Keratinocyte (primary cell): ENCODE measurements around the gene EGFLAM. TPM values are rescaled to one million over a fixed set of nuclear protein-coding genes. Genes with fewer than 3 reads are reported as not detected.

ENCODE experiments used
- DNase-seq: peaks from one replicate; pipeline ENCODE4 v3.0.0-alpha.2; 2011; ENCODE audit warnings: low read depth, missing footprints, low spot score
- FAIRE-seq: peaks from 2 replicates; lab custom pipeline; 2011; peaks lifted over from hg19 to GRCh38; lab: Jason Lieb, UNC
- H2AFZ ChIP-seq: 2 replicates; pipeline ENCODE4 v1.6.0; 2012; ENCODE audit warnings: low read length, control low read depth, inconsistent platforms; ENCODE audit not compliant: control insufficient read depth
- H3K27ac ChIP-seq: 2 replicates; pipeline ENCODE4 v1.5.1; 2011; ENCODE audit warnings: low read length; ENCODE audit not compliant: control insufficient read depth, insufficient read depth
- H3K27me3 ChIP-seq: 3 replicates; pipeline ENCODE4 v1.6.0; 2011; ENCODE audit warnings: low read length; ENCODE audit not compliant: control insufficient read depth, insufficient read depth; ENCODE audit errors: extremely low read depth
- H3K36me3 ChIP-seq, 2 experiments: 2 replicates in 1 of 2; 3 replicates in 1 of 2; pipeline ENCODE4 v1.5.1; 2011; ENCODE audit warnings: low read length in 2 of 2, mild to moderate bottlenecking in 1 of 2; ENCODE audit not compliant: control insufficient read depth in 2 of 2, insufficient read depth in 2 of 2; ENCODE audit errors: extremely low read depth in 1 of 2
- H3K4me1 ChIP-seq: 3 replicates; pipeline ENCODE4 v1.5.1; 2011; ENCODE audit warnings: low read length; ENCODE audit not compliant: control insufficient read depth, insufficient read depth; ENCODE audit errors: extremely low read depth
- H3K4me2 ChIP-seq: 3 replicates; pipeline ENCODE4 v1.6.0; 2011; ENCODE audit warnings: low read depth, low read length; ENCODE audit not compliant: control insufficient read depth, insufficient read depth; ENCODE audit errors: extremely low read depth
- H3K4me3 ChIP-seq, 3 experiments: fragments of 200-600 bp in 1 of 3; sonication (generic) in 1 of 3; 2 replicates in 2 of 3; 3 replicates in 1 of 3; pipeline ENCODE4 v1.5.1; 2011 to 2016; ENCODE audit warnings: low read length in 3 of 3, mild to moderate bottlenecking in 3 of 3, control low read depth in 2 of 3, inconsistent platforms in 1 of 3, low read depth in 1 of 3, mixed read lengths in 1 of 3, mixed run types in 1 of 3, moderate library complexity in 1 of 3; ENCODE audit not compliant: control insufficient read depth in 2 of 3, insufficient read depth in 2 of 3; ENCODE audit errors: extremely low read depth in 1 of 3
- H3K79me2 ChIP-seq: 2 replicates; pipeline ENCODE4 v1.6.0; 2012; ENCODE audit warnings: low read length; ENCODE audit not compliant: control insufficient read depth, insufficient read depth
- H3K9ac ChIP-seq: 3 replicates; pipeline ENCODE4 v1.6.0; 2011; ENCODE audit warnings: low read length; ENCODE audit not compliant: control insufficient read depth, insufficient read depth; ENCODE audit errors: extremely low read depth
- H3K9me1 ChIP-seq: 3 replicates; pipeline ENCODE4 v1.6.0; 2011; ENCODE audit warnings: low read length; ENCODE audit not compliant: control insufficient read depth, insufficient read depth; ENCODE audit errors: extremely low read depth
- H3K9me3 ChIP-seq: 2 replicates; pipeline ENCODE4 v1.5.1; 2012; ENCODE audit warnings: low read depth, low read length; ENCODE audit not compliant: control insufficient read depth
- H4K20me1 ChIP-seq: 3 replicates; pipeline ENCODE4 v1.6.0; 2011; ENCODE audit warnings: low read length; ENCODE audit not compliant: control insufficient read depth, insufficient read depth; ENCODE audit errors: extremely low read depth
- EZH2 ChIP-seq: IDR thresholded peaks from one replicate; pipeline ENCODE4 v1.6.1; 2012; ENCODE audit warnings: inconsistent platforms, mild to moderate bottlenecking, low read length, moderate library complexity
- dilution Hi-C: fragments of 300-500 bp; cut with MboI; formaldehyde crosslinking; loops from one replicate; pipeline ENCODE4 v1.7.0; 2020; ENCODE audit warnings: low sequenced_read_pairs; ENCODE audit not compliant: extremely low pct_ligation_motif_present
- polyA plus RNA-seq, 5 experiments: library from polyadenylated mRNA; depleted of rRNA in 3 of 5; stranded (reverse) in 3 of 5; stranded (forward) in 1 of 5; unstranded in 1 of 5; fragments of >200 nt; gene quantifications; 1 replicate in 1 of 5; 2 replicates in 3 of 5; 3 replicates in 1 of 5; pipeline versions ENCODE4 v1.2.1 to v1.2.3, GENCODE V29; 2011 to 2012; ENCODE audit warnings: missing spikeins in 2 of 5, low read depth in 1 of 5, low replicate concordance in 1 of 5
- TF ChIP-seq, protein P1 (sequence below), 3 experiments: IDR thresholded peaks in 1 of 3; conservative IDR thresholded peaks in 1 of 3; optimal IDR thresholded peaks in 1 of 3; 2 replicates in 2 of 3; 3 replicates in 1 of 3; pipeline versions ENCODE3 to v1.5.1; 2011; ENCODE audit warnings: low read length in 3 of 3, mild to moderate bottlenecking in 3 of 3, moderate library complexity in 2 of 3, control low read depth in 1 of 3, inconsistent platforms in 1 of 3; ENCODE audit not compliant: insufficient read depth in 2 of 3; ENCODE audit errors: extremely low read depth in 1 of 3

The EGFLAM gene
- polyA plus RNA-seq, 1 donor (not counting 4 experiments of a cell fraction or from before 2014, with no cell fraction given), result not detected

DNA sequence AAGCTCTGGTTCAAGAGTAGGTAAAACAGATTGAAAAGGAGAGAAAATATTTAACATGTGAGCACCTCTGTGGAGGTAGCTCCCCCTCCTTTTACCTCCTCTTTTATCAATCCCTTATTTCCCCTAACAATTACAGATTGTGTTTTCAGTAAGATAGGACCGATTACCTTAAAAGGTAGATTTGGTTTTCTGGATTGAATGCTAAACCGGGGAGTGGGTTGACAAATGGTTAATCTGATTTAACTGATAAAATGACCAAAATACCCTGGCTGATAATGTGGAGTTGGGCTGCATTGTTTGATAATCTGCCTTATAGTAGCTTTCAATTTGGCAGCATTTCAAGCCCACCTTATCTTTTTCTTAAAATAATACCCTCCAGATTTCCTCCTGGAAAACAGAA is 83.9 kb downstream of the EGFLAM start:
- peaks cover 12% of the 10 kb centered on the region for H3K4me1 ChIP-seq
- no peaks in the 10 kb centered on the region for H3K79me2 ChIP-seq

GRCh38 chr5:38344891-38345290 is 86.5 kb downstream of the EGFLAM start:
- Histone ChIP-seq H3K9ac (no peak overlapping the region), H3K27me3 (no peaks in the 10 kb centered on the region), H3K9me1 (no peaks in the 10 kb centered on the region), H3K9me3 (no peaks in the 10 kb centered on the region), H3K4me1 (peaks cover 21% of the 10 kb centered on the region), H4K20me1 (no peaks in the 10 kb centered on the region), H3K4me2 (no peak overlapping the region), H3K36me3 (no peaks in the 10 kb centered on the region), H2AFZ (no peak overlapping the region), H3K4me3 (no peak overlapping the region), H3K27ac (no peak overlapping the region), H3K79me2 (no peaks in the 10 kb centered on the region)
- DNase-seq (no peak), FAIRE-seq (no peak)
- TF ChIP-seq, protein P1, sequence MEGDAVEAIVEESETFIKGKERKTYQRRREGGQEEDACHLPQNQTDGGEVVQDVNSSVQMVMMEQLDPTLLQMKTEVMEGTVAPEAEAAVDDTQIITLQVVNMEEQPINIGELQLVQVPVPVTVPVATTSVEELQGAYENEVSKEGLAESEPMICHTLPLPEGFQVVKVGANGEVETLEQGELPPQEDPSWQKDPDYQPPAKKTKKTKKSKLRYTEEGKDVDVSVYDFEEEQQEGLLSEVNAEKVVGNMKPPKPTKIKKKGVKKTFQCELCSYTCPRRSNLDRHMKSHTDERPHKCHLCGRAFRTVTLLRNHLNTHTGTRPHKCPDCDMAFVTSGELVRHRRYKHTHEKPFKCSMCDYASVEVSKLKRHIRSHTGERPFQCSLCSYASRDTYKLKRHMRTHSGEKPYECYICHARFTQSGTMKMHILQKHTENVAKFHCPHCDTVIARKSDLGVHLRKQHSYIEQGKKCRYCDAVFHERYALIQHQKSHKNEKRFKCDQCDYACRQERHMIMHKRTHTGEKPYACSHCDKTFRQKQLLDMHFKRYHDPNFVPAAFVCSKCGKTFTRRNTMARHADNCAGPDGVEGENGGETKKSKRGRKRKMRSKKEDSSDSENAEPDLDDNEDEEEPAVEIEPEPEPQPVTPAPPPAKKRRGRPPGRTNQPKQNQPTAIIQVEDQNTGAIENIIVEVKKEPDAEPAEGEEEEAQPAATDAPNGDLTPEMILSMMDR (optimal IDR thresholded peaks at IDR 0.05 in 1 of 3, IDR thresholded peaks at IDR 0.05 in 1 of 3, conservative IDR thresholded peaks at IDR 0.05 in 1 of 3; ENCODE audit: extremely low read depth in 1 of 3, insufficient read depth in 2 of 3, low read length in 3 of 3), result no peak
- no peak for TF ChIP-seq EZH2
- dilution Hi-C loops, result no loop called here

More for the DNA sequence above, 83.9 kb downstream of the EGFLAM start:
- Histone ChIP-seq H2AFZ (no peak overlapping the region), H3K27me3 (no peaks in the 10 kb centered on the region), H3K27ac (no peak overlapping the region), H3K4me3 (no peak overlapping the region), H4K20me1 (no peaks in the 10 kb centered on the region), H3K4me2 (no peak overlapping the region), H3K36me3 (no peaks in the 10 kb centered on the region), H3K9me1 (no peaks in the 10 kb centered on the region), H3K9me3 (no peaks in the 10 kb centered on the region), H3K9ac (no peak overlapping the region)
- no peak for TF ChIP-seq EZH2
- TF ChIP-seq, protein P1 (optimal IDR thresholded peaks at IDR 0.05 in 1 of 3, IDR thresholded peaks at IDR 0.05 in 1 of 3, conservative IDR thresholded peaks at IDR 0.05 in 1 of 3; ENCODE audit: extremely low read depth in 1 of 3, insufficient read depth in 2 of 3, low read length in 3 of 3), result no peak
- FAIRE-seq (no peak), DNase-seq (no peak)
- dilution Hi-C loops, result no loop called here
